SU-DHL-6 (cell line): ENCODE results near the gene PKNOX2.

ENCODE experiments used
- H2AFZ ChIP-seq: fragments of 200-600 bp; sonication (generic); 2 replicates; pipeline ENCODE4 v1.6.1; 2014; ENCODE audit warnings: low read depth, mild to moderate bottlenecking, moderate library complexity, mixed read lengths, antibody characterized with exemption, low read length; ENCODE audit not compliant: severe bottlenecking
- H3F3A ChIP-seq: fragments of 200-600 bp; shearing (Covaris generic); 2 replicates; pipeline ENCODE4 v1.6.0; 2016; ENCODE audit warnings: antibody characterized with exemption, mild to moderate bottlenecking; ENCODE audit not compliant: insufficient read depth
- H3K27ac ChIP-seq: fragments of 200-600 bp; sonication (generic); 2 replicates; pipeline ENCODE4 v1.5.1; 2016; ENCODE audit warnings: low read depth, mild to moderate bottlenecking, low read length, moderate library complexity, mixed read lengths
- H3K27me3 ChIP-seq: fragments of 200-600 bp; sonication (generic), shearing (Covaris generic); 2 replicates; pipeline ENCODE4 v1.6.0; 2014; ENCODE audit warnings: mild to moderate bottlenecking, low read length
- H3K36me3 ChIP-seq: fragments of 200-600 bp; sonication (generic); 2 replicates; pipeline ENCODE4 v1.6.1; 2014; ENCODE audit warnings: mild to moderate bottlenecking, low read length, mixed read lengths
- H3K4me2 ChIP-seq: fragments of 300-600, 200-600 bp; shearing (Covaris generic), sonication (generic); 2 replicates; pipeline ENCODE4 v1.6.0; 2014; ENCODE audit warnings: low read length, low read depth, mild to moderate bottlenecking; ENCODE audit not compliant: poor library complexity, severe bottlenecking
- H3K4me3 ChIP-seq: fragments of 200-600 bp; sonication (generic); 2 replicates; pipeline ENCODE4 v1.5.1; 2014; ENCODE audit warnings: antibody characterized with exemption, low read length, mild to moderate bottlenecking, mixed read lengths; ENCODE audit not compliant: insufficient read depth, poor library complexity, severe bottlenecking
- H3K79me2 ChIP-seq: fragments of 200-600 bp; sonication (generic); 2 replicates; pipeline ENCODE4 v1.6.1; 2014; ENCODE audit warnings: mild to moderate bottlenecking, low read length, moderate library complexity; ENCODE audit not compliant: insufficient read depth
- H3K9ac ChIP-seq: fragments of 200-600 bp; sonication (generic); 2 replicates; pipeline ENCODE4 v1.7.0; 2014; ENCODE audit warnings: mild to moderate bottlenecking, low read length
- H3K9me2 ChIP-seq: fragments of 200-600 bp; sonication (generic); replicated peaks from 2 replicates; pipeline ENCODE4 v1.6.1; 2014; ENCODE audit warnings: low read length; ENCODE audit not compliant: insufficient read depth
- H3K9me3 ChIP-seq: fragments of 200-600 bp; sonication (generic); 2 replicates; pipeline ENCODE4 v1.6.1; 2014; ENCODE audit warnings: low read length, mixed read lengths; ENCODE audit not compliant: insufficient read depth
- H4K20me1 ChIP-seq: fragments of 200-600 bp; sonication (generic); 2 replicates; pipeline ENCODE4 v1.6.1; 2014; ENCODE audit warnings: low read depth, mild to moderate bottlenecking, antibody characterized with exemption, low read length, moderate library complexity, mixed read lengths
- EZH2phosphoT487 ChIP-seq: fragments of 200-600 bp; sonication (generic), shearing (Covaris generic); conservative IDR thresholded peaks from 2 replicates; pipeline ENCODE4 v1.6.1; 2018; ENCODE audit warnings: mild to moderate bottlenecking, antibody characterized with exemption, low read length, moderate library complexity, mixed read lengths
- TF ChIP-seq, protein P1 (sequence below): fragments of 200-600 bp; sonication (generic); IDR thresholded peaks from one replicate; pipeline ENCODE4 v1.5.1; 2017; ENCODE audit warnings: antibody characterized with exemption, mild to moderate bottlenecking, low read length, moderate library complexity; ENCODE audit not compliant: insufficient read depth, poor library complexity, severe bottlenecking

Gene PKNOX2

DNA sequence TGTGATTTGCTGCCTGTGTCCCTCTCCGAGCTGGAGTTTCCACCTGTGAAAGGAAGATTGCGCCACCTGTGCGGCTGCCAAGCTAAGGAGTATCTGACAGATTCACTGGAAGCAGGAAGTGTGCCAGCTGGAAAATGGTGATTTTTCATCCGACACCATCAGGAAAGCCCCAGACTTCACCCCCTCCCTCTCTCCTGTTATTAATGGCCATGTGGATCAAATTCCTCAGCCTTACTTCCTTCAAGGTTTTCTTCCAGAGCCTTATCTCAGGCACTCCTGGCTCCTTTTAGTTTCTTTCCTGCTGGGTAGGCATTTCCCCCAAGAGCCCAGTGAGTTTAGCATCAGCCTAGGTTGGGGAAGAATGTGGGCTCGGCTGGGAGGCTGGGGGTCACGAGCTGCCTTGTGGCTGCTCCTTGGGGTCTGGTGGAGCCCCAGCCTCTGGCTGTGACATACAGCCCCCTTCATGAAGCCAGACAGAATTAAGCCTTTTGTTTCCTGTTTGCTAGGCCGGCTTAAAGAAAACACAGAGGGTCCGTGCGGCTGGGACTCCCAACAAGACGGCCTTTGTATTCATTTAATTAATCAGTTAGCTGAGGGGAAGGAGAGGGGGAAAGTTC, 37.1 kb downstream of the PKNOX2 start:
- Histone ChIP-seq H4K20me1 (no peaks in the 10 kb centered on the region), H3K9ac (no peak overlapping the region), H3K27ac (no peak overlapping the region), H3F3A (no peaks in the 10 kb centered on the region), H3K79me2 (no peaks in the 10 kb centered on the region), H3K27me3 (no peaks in the 10 kb centered on the region), H3K9me2 (no peaks in the 10 kb centered on the region), H3K4me2 (no peak overlapping the region), H3K4me3 (no peak overlapping the region), H3K9me3 (no peaks in the 10 kb centered on the region), H3K36me3 (no peaks in the 10 kb centered on the region), H2AFZ (no peak overlapping the region)
- TF ChIP-seq, protein P1, sequence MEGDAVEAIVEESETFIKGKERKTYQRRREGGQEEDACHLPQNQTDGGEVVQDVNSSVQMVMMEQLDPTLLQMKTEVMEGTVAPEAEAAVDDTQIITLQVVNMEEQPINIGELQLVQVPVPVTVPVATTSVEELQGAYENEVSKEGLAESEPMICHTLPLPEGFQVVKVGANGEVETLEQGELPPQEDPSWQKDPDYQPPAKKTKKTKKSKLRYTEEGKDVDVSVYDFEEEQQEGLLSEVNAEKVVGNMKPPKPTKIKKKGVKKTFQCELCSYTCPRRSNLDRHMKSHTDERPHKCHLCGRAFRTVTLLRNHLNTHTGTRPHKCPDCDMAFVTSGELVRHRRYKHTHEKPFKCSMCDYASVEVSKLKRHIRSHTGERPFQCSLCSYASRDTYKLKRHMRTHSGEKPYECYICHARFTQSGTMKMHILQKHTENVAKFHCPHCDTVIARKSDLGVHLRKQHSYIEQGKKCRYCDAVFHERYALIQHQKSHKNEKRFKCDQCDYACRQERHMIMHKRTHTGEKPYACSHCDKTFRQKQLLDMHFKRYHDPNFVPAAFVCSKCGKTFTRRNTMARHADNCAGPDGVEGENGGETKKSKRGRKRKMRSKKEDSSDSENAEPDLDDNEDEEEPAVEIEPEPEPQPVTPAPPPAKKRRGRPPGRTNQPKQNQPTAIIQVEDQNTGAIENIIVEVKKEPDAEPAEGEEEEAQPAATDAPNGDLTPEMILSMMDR: no peak

DNA sequence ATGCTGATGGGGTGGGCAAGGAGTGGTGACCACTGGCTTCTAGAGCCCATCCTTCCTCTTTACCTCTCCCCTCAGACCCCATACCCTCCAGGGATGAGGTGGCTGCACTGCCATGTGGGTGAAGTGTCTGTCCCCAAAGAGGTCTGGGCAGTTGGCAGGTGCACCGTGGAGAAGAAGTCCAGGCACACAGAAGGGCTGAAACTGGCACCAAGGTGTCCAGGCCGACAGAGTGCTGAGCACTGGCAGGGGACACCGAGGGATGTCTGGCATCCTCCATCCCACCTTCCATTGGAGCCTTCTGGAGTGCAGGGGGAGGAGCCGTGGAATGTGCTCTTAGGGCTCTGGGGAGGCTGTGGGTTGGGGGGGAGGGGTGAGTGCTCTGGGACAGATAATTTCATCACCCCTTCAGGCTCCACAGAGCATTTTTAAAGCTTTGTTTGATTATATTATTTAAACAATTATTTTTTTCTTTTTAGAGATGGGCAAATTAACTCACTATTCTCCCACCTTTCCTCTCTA, 37.9 kb downstream of the PKNOX2 start:
- no peak overlapping the region for H2AFZ ChIP-seq
- no peak for TF ChIP-seq EZH2phosphoT487
- TF ChIP-seq, protein P1: no peak
- no peaks in the 10 kb centered on the region for H3F3A ChIP-seq
- H4K20me1 ChIP-seq: no peaks in the 10 kb centered on the region
- H3K9me3 ChIP-seq: no peaks in the 10 kb centered on the region
- no peak overlapping the region for H3K9ac ChIP-seq
- no peaks in the 10 kb centered on the region for H3K27me3 ChIP-seq
- no peak overlapping the region for H3K4me3 ChIP-seq
- H3K27ac ChIP-seq: no peak overlapping the region
- no peak overlapping the region for H3K4me2 ChIP-seq
- no peaks in the 10 kb centered on the region for H3K9me2 ChIP-seq
- H3K36me3 ChIP-seq: no peaks in the 10 kb centered on the region
- no peaks in the 10 kb centered on the region for H3K79me2 ChIP-seq

DNA sequence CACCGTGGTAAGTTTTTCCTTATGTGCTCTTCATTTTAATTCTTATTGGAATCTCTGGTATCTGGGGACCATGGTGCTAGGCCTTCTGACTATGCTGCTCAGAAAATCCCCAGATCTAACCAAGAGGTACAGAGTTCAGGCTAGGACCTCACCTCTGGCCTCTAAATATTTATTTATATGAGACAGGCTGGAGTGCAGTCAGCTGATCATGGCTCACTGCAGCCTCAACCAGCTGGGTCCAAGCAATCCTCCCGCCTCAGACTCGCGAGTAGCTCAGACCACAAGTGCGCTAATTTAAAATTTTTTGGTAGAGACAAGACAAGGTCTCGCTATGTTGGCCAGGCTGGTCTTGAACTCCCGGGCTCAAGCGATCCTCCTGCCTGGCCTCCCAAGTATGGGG, 38.4 kb downstream of the PKNOX2 start:
- no peak overlapping the region for H3K4me3 ChIP-seq
- no peaks in the 10 kb centered on the region for H3K27me3 ChIP-seq
- no peak overlapping the region for H3K4me2 ChIP-seq
- H3K9ac ChIP-seq: no peak overlapping the region
- H3K9me2 ChIP-seq: no peaks in the 10 kb centered on the region
- no peaks in the 10 kb centered on the region for H3K9me3 ChIP-seq
- H3F3A ChIP-seq: no peaks in the 10 kb centered on the region
- H3K36me3 ChIP-seq: no peaks in the 10 kb centered on the region
- no peaks in the 10 kb centered on the region for H3K79me2 ChIP-seq
- no peak for TF ChIP-seq EZH2phosphoT487
- TF ChIP-seq, protein P1: no peak
- no peaks in the 10 kb centered on the region for H4K20me1 ChIP-seq
- no peak overlapping the region for H3K27ac ChIP-seq
- no peak overlapping the region for H2AFZ ChIP-seq
